Mammary epithelial cell (primary cell): Measurements from ENCODE around the gene LHPP.

Experiments used
- CTCF ChIP-seq, 2 donors: IDR thresholded peaks in 1 of 2; conservative IDR thresholded peaks in 1 of 2; 2 replicates each; pipeline ENCODE4 v1.5.1; 2011 to 2012; ENCODE audit warnings: inconsistent platforms in 2 of 2, low read length in 2 of 2, mild to moderate bottlenecking in 2 of 2, control low read depth in 1 of 2, low read depth in 1 of 2; ENCODE audit not compliant: insufficient read depth in 1 of 2; ENCODE audit errors: extremely low read depth in 1 of 2
- EZH2 ChIP-seq: IDR thresholded peaks from 2 replicates; pipeline ENCODE4 v1.6.1; 2012; ENCODE audit warnings: low read length, inconsistent platforms, borderline replicate concordance

- TF ChIP-seq CTCF (conservative IDR thresholded peaks at IDR 0.05 in 1 of 2, IDR thresholded peaks at IDR 0.05 in 1 of 2; ENCODE audit: extremely low read depth in 1 of 2, insufficient read depth in 1 of 2, low read depth in 1 of 2, low read length in 2 of 2) (no peak), EZH2 (no peak)
These were observed 130.5 kb downstream of the LHPP start for GRCh38 chr10:124592101-124592500.
